Skeletal muscle satellite cell (primary cell): ENCODE measurements around the gene ANGPTL2.

Source experiments
- H3K27me3 ChIP-seq: 2 replicates; pipeline ENCODE4 v1.7.0; 2013; ENCODE audit warnings: low read length; ENCODE audit not compliant: control insufficient read depth, insufficient read depth
- H3K36me3 ChIP-seq: 2 replicates; pipeline ENCODE4 v1.7.0; 2013; ENCODE audit warnings: mild to moderate bottlenecking, control low read depth, low read length; ENCODE audit not compliant: insufficient read depth
- H3K4me1 ChIP-seq: 2 replicates; pipeline ENCODE4 v1.7.0; 2013; ENCODE audit warnings: low read length; ENCODE audit not compliant: control insufficient read depth, insufficient read depth
- H3K4me2 ChIP-seq: 2 replicates; pipeline ENCODE4 v1.7.0; 2013; ENCODE audit warnings: mild to moderate bottlenecking, low read length
- H3K4me3 ChIP-seq: 2 replicates; pipeline ENCODE4 v1.7.0; 2013; ENCODE audit warnings: low read length
- H3K9ac ChIP-seq: 2 replicates; pipeline ENCODE4 v1.7.0; 2013; ENCODE audit warnings: mild to moderate bottlenecking, low read depth, low read length, moderate library complexity
- H3K9me3 ChIP-seq: replicated peaks from 2 replicates; pipeline ENCODE4 v1.7.0; 2013; ENCODE audit warnings: mild to moderate bottlenecking, control low read depth, low read length

Gene ANGPTL2

GRCh38 chr9:127075624-127076372 lies 46.6 kb downstream of the ANGPTL2 start:
- Histone ChIP-seq H3K4me3 (no peak overlapping the region), H3K9ac (no peak overlapping the region), H3K4me2 (no peak overlapping the region), H3K9me3 (no peaks in the 10 kb centered on the region), H3K36me3 (no peaks in the 10 kb centered on the region), H3K4me1 (no peaks in the 10 kb centered on the region), H3K27me3 (peaks cover 21% of the 10 kb centered on the region)

GRCh38 chr9:127074561-127075548 lies 47.6 kb downstream of the ANGPTL2 start:
- peaks cover 21% of the 10 kb centered on the region for H3K27me3 ChIP-seq
- no peak overlapping the region for H3K4me3 ChIP-seq
- no peak overlapping the region for H3K9ac ChIP-seq
- H3K4me2 ChIP-seq, result no peak overlapping the region
- H3K4me1 ChIP-seq, result no peaks in the 10 kb centered on the region
- H3K36me3 ChIP-seq, result no peaks in the 10 kb centered on the region
- H3K9me3 ChIP-seq, result no peaks in the 10 kb centered on the region

GRCh38 chr9:127067603-127068220 lies 54.7 kb downstream of the ANGPTL2 start:
- Histone ChIP-seq H3K4me2 (no peak overlapping the region), H3K9ac (no peak overlapping the region), H3K9me3 (no peaks in the 10 kb centered on the region), H3K36me3 (no peaks in the 10 kb centered on the region), H3K27me3 (peaks cover 3% of the 10 kb centered on the region), H3K4me3 (no peak overlapping the region), H3K4me1 (no peaks in the 10 kb centered on the region)

GRCh38 chr9:127066851-127067136 lies 55.6 kb downstream of the ANGPTL2 start:
- Histone ChIP-seq H3K9me3 (no peaks in the 10 kb centered on the region), H3K36me3 (no peaks in the 10 kb centered on the region), H3K9ac (no peak overlapping the region), H3K4me2 (no peak overlapping the region), H3K4me3 (no peak overlapping the region), H3K27me3 (peaks cover 3% of the 10 kb centered on the region), H3K4me1 (no peaks in the 10 kb centered on the region)

- peaks cover 3% of the 10 kb centered on the region for H3K27me3 ChIP-seq
- no peaks in the 10 kb centered on the region for H3K4me1 ChIP-seq
- H3K36me3 ChIP-seq, result no peaks in the 10 kb centered on the region
- no peaks in the 10 kb centered on the region for H3K9me3 ChIP-seq
- H3K9ac ChIP-seq, result no peak overlapping the region
- H3K4me2 ChIP-seq, result no peak overlapping the region
- no peak overlapping the region for H3K4me3 ChIP-seq
These were observed 56.2 kb downstream of the ANGPTL2 start for GRCh38 chr9:127066060-127066850.

- Histone ChIP-seq H3K9me3 (no peaks in the 10 kb centered on the region), H3K9ac (no peak overlapping the region), H3K4me2 (no peak overlapping the region), H3K36me3 (no peaks in the 10 kb centered on the region), H3K4me3 (no peak overlapping the region), H3K27me3 (peaks cover 3% of the 10 kb centered on the region), H3K4me1 (no peaks in the 10 kb centered on the region)
These were observed 56.8 kb downstream of the ANGPTL2 start for GRCh38 chr9:127065592-127065991.

- Histone ChIP-seq H3K4me1 (no peaks in the 10 kb centered on the region), H3K36me3 (no peaks in the 10 kb centered on the region), H3K4me3 (no peak overlapping the region), H3K27me3 (peaks cover 3% of the 10 kb centered on the region), H3K9ac (no peak overlapping the region), H3K9me3 (no peaks in the 10 kb centered on the region), H3K4me2 (no peak overlapping the region)
These were observed 58.1 kb downstream of the ANGPTL2 start for GRCh38 chr9:127064335-127064734.

GRCh38 chr9:127061411-127061810 lies 61.0 kb downstream of the ANGPTL2 start:
- Histone ChIP-seq H3K4me1 (no peaks in the 10 kb centered on the region), H3K9me3 (no peaks in the 10 kb centered on the region), H3K4me3 (no peak overlapping the region), H3K9ac (no peak overlapping the region), H3K27me3 (no peaks in the 10 kb centered on the region), H3K36me3 (no peaks in the 10 kb centered on the region), H3K4me2 (no peak overlapping the region)

GRCh38 chr9:127059765-127060361 lies 62.6 kb downstream of the ANGPTL2 start:
- Histone ChIP-seq H3K9me3 (no peaks in the 10 kb centered on the region), H3K4me1 (no peaks in the 10 kb centered on the region)

GRCh38 chr9:127059030-127059429 lies 63.4 kb downstream of the ANGPTL2 start:
- no peak overlapping the region for H3K4me3 ChIP-seq
- no peaks in the 10 kb centered on the region for H3K4me1 ChIP-seq
- no peaks in the 10 kb centered on the region for H3K9me3 ChIP-seq
- H3K27me3 ChIP-seq, result no peaks in the 10 kb centered on the region
- H3K9ac ChIP-seq, result no peak overlapping the region
- no peaks in the 10 kb centered on the region for H3K36me3 ChIP-seq
- H3K4me2 ChIP-seq, result no peak overlapping the region

More at GRCh38 chr9:127059765-127060361, 62.6 kb downstream of the ANGPTL2 start:
- H3K36me3 ChIP-seq, result no peaks in the 10 kb centered on the region
- H3K9ac ChIP-seq, result no peak overlapping the region
- no peaks in the 10 kb centered on the region for H3K27me3 ChIP-seq
- H3K4me2 ChIP-seq, result no peak overlapping the region
- H3K4me3 ChIP-seq, result no peak overlapping the region
